ENCODE measurements around the gene NEFH.

The NEFH gene

DNA sequence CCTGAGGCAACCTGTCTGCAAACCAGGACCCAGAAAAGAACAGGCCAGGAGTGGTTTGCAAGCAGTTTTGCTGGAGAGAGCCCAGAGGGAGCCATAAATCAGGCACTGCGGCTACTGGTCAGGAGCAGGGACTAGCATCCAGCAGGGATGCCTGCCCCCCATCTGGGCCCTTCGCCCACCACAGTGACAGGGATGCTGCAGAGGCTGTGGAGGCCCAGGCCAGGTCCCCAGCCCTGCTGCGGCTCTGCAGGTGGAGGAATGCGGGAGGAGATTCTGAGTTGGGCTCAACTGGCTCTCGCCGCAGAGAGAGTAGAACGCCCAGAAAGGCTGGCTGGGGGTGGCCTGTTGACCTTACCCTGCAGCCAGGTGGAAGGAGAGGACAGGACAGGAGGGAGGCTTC, 16.4 kb upstream of the NEFH start:
- DNase-seq = no peak

DNA sequence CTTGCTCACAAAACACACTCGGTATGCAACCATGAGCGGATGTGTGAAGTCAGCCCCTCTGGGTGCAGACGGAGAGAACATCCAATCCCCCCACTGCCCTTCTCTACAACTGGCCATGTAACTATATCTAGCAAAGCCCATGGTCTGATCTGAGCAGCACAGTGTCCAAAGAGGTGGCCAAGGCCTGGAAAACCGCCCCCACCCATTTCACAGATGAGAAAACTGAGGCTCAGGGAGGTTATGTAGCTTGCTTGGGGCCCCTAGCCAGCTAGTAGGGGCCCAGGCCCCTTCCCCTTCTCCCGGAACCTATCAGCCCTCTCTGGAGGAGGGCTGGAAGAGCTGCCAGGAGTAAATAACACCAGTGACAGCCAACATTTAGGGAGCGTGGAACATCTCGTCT, 15.4 kb upstream of the NEFH start:
- DNase-seq = no peak

DNA sequence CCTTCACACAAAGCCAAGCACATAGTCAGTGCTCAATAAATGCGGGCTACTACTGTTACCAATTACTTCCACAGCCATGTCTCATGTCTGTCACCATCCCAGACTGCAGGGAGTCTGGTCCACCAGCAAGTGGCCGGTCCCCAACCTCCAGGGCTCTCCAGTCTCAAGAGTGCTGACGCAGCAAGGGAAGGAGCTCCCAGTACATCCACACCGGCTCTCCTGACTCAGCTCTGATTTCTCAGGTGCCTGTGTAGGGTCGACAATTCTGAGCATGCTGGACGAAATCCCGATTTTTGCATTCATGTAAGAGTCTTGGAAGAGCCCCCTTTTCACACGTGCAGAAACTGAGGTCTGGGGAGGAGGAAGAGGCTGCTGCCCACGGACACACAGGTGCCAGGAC, 10.3 kb upstream of the NEFH start:
- DNase-seq = no peak

DNA sequence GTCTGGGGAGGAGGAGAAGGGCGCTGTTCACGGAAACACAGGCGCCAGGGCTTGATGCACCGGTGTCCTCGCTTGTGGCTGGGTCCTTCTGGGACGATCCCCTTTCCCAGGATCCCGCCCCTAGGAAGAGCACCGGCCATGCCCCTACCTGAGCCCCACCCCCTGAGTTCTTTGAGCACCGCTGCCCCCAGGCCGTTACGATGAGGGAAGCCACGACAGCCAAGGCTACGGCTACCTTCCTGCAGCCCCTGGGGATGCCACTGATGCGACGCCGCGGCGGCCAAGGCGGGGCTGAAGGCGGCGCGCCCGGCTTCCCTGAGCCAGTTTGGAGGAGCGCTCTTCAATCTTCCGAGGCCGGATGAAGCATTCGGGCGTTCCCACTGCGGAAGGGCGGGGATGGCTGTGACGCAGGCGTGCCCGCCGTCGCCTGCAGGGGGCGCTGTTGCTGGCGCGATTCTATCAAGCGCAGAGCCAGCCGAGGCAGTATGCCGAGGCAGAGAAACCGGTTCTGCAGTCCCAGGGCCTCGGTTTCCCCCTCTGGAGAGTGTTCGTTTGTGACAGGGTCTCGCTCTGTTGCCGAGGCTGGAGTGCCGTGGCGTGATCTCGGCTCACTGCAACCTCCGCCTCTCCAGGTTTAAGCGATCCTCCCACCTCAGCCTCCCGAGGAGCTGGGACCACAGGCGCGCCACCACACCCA, 9.7 kb upstream of the NEFH start:
- no peak for DNase-seq

DNA sequence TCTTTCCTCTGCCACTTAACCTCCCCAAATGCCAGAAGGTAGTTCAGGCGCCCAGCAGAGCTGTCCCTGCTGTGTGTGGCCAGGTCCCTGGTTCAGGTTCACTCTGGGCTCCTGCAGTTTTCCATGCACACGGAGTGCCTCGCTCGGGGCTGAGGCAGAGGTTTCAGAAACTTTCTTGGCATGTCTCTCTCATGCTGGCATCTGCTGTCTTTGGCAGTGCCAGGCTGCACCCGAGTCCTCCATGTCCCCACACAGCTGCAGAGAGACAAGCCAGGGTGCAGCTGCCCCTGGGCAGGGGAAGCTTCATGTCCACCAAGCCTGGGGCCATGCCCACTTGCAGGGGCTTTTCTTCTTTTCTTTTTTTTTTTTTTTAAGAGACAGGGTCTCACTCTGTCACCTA, 7.0 kb upstream of the NEFH start:
- no peak for DNase-seq

DNA sequence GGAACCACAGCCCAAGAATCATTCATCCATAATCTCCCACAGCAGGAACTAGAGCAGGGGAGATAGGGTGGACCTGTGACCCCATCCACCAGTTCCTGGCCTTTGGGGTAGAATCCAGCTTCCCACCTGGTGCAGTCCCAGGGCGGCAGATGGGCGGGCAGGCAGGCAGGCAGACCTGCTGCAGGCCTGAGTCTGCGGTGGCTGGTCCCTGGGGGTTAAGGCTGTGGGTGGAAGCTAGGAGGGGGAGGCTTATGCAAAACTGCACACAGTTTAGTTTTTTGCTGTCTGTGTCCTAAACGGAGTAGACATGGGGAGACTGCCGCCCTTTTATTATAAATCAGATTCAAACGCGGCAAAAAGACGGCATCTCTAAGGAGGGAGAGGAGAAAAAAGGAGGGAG, 4.5 kb upstream of the NEFH start:
- no peak for DNase-seq

DNA sequence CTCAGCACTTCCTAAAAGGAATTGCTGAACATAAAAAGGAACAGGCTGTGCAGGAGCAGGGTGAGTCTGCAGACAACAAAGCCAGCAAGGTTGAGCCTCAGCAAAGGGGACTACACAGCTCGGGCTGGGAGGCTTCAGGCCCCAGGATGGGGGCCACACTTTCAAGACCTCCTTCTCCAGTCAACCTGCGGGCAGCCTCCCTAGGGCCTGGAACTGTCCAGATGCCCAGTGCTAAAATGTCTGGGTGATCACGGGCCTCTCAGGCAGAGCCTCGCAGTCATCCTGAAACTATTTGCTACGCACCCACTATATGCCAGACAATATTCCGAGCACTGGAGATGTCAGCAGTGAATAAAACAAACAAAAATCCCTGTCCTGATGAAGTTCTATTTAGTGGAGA, 3.9 kb upstream of the NEFH start:
- DNase-seq = no peak

DNA sequence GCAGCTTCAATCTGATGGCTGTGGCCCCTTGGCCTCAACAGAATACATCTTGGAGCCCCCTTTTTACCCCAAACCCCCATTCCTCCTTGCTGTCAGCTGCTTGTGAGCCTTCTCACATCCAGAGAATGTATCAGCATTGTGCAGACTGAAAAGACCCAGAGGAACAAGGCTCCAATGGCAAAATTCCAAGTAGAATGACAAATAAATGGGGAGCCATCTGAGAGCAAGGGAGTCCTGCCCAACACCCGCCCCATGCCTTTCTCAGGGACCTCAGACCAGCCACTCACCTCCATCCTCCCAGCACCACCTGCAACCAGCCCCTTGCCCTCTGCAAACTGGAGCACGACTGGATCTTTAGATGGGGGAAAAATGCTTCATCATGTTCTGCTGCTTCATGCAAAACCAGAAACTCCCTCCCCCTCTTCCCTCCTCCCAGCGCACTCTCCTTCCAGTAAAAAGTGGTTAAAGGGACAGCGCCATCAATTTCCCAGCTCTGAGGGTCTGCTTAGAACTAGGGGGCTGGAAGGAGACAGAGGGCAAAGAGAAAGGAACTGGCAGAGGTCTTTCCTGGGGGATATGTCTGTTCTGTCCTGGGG, 2.2 kb upstream of the NEFH start:
- no peak for DNase-seq

DNA sequence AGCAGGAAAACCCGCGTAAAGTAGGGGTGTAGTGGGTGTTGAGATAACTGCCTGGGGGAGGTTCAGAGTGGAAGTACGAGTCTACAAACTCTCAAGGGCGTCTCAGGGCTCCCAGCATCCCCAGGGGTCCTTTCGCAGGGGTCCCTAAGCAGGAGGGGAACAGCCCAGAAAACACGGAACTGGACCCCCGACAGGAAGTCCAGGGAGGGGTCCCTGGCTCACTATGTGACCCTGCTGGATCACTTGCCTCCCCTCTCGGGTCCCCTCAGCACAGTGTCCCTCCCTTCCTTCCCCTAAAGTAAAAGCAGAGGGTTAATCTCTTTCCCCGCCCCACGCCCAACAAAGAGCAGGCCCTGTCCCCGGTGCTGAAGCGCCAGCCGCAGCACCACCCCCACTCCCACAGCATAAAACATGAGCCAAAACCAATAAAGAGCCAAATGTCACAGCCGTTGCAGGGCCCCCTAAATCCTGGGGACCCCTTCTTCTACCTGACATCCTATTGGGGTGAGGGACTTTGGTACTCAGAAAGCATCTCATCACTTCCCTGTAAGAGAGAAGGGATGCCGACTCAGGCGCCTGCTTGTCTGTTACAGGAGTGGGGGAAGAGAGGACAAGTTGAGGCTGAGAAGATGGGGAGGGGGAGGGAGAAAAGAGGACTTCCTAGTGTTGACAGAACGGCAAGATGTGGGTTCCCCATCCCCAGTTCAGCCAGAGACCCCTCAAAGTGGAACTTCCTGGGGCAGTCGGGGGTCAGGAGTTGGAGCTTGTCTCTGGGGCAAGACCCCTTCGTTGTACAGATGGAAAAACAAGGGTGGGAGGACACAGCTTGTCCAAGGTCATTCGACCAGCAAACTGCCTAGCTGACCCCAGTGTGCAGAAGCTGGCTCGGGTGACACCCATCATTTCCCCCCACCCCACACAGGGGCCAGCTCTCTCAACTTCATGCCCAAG, 1.4 kb upstream of the NEFH start:
- DNase-seq = no peak

DNA sequence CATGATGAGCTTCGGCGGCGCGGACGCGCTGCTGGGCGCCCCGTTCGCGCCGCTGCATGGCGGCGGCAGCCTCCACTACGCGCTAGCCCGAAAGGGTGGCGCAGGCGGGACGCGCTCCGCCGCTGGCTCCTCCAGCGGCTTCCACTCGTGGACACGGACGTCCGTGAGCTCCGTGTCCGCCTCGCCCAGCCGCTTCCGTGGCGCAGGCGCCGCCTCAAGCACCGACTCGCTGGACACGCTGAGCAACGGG, 169 bp downstream of the NEFH start:
- no peak for DNase-seq

DNA sequence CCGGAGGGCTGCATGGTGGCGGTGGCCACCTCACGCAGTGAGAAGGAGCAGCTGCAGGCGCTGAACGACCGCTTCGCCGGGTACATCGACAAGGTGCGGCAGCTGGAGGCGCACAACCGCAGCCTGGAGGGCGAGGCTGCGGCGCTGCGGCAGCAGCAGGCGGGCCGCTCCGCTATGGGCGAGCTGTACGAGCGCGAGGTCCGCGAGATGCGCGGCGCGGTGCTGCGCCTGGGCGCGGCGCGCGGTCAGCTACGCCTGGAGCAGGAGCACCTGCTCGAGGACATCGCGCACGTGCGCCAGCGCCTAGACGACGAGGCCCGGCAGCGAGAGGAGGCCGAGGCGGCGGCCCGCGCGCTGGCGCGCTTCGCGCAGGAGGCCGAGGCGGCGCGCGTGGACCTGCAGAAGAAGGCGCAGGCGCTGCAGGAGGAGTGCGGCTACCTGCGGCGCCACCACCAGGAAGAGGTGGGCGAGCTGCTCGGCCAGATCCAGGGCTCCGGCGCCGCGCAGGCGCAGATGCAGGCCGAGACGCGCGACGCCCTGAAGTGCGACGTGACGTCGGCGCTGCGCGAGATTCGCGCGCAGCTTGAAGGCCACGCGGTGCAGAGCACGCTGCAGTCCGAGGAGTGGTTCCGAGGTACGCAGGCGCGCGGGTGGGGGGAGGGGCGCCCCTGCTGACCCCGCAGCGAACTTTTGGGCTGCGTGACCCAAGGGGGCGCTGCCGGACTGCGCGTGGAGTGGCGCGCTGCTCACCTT, 670 bp downstream of the NEFH start:
- no peak for DNase-seq

DNA sequence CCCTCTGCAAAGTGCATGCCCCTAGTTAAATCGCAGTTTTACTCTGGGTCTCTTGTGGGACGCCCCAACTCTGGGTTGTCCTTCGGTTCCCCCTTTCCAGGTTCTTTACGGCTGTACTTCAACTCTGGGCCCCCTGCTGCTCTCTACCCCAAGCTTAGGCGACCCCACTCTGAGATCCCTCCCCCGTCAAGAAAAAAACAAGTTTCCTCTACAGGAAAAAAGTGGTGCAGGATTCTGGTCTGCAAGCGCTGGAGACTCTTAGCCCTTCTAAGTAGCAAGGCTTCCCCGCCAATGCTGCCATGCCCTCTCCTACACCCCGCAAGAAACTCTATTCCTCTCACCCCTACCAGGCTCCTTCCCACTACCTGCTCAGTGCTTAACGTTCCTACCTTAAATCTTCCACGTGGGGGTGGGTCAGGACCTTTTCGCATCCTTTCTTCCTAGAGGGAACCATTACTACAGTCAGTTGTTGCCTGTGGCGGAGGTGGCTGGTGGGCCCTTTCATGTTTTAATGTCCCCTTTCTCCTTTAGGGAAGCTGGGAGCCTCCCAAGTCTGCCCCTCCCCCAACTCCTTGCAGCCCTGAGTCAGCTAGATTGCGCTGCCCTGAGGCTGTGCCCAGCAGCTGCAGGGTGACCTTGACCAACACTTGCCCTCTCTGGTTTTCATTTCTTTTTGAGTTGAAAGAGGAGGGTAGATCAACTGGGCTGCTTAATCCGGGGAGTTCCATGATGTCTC, 1.4 kb downstream of the NEFH start:
- DNase-seq = no peak

DNA sequence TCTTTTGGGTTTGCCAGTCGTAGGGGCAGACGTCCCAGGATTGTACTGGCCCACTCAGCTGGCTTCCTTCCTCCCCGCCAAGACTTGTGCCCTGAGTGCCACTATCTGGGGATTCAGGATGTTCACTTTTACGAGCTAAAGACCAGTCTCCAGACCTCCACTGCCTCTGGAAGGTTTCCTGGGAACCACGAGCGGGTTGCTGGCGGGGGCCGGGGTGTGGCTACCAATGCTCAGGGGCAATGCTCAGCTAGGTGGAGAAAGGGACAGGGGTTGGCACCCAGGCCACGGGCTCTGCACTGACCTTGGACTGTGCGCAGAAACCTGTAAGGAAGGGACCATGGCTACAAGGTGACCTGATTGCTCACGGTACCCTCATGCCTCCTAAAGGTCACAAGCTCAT, 2.2 kb downstream of the NEFH start:
- DNase-seq = no peak

DNA sequence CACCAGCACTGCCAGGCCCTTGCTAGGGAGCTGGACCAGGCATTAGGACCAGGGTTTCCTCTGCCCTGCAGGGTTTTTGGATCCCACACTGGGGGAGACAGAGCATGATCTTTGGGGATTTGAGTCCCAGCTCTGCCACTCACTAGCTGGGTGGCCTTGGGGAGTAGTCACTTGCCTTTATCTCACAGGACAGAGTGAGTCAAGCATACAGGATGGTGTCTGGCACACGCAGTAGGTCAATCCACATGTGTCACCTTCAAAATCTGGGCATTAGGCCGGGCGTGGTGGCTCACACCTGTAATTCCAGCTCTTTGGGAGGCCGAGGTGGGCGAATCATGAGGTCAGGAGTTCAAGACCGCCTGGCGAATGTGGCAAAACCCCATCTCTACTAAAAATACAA, 2.7 kb downstream of the NEFH start:
- no peak for DNase-seq

DNA sequence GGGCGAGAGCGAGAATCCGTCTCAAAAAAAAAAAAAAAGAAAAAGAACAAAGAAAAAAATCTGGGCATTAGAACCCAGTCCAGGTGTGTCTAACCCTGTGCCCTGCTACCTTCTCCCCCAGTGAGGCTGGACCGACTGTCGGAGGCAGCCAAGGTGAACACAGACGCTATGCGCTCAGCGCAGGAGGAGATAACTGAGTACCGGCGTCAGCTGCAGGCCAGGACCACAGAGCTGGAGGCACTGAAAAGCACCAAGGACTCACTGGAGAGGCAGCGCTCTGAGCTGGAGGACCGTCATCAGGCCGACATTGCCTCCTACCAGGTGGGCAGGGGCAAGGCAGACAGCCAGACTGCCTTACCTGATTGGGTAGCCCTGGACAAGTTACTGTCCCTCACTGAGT, 3.2 kb downstream of the NEFH start:
- no peak for DNase-seq

DNA sequence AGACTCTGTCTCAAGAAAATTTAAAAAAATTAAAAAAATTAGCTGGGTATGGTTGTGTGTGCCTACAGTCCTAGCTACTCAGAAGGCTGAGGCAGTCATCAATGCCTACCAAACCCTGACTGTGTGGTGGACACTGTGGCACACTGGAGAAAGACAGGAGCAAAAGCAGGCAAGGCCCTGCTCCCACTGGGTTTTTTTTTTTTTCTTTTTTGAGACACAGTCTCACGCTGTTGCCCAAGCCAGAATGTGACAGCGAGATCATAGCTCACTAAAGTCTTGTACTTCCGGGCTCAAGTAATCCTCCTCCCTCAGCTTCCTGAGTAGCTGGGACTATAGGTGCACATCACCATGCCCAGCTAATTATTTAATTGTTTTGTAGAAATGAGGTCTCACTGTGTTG, 4.6 kb downstream of the NEFH start:
- no peak for DNase-seq

DNA sequence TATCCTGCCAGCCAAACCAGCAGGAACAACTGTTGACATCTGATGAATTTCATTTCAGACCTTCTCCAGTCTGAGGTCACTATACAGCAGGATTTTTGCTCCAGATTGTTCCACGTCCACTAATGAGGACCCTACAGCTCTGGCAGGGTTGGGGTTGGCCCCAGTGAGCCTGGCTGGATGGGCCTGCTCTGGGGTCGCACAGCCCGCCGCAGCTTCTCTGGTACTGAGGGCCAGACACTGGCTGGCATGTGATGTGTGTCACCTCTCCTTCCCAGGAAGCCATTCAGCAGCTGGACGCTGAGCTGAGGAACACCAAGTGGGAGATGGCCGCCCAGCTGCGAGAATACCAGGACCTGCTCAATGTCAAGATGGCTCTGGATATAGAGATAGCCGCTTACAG, 5.4 kb downstream of the NEFH start:
- DNase-seq = no peak

DNA sequence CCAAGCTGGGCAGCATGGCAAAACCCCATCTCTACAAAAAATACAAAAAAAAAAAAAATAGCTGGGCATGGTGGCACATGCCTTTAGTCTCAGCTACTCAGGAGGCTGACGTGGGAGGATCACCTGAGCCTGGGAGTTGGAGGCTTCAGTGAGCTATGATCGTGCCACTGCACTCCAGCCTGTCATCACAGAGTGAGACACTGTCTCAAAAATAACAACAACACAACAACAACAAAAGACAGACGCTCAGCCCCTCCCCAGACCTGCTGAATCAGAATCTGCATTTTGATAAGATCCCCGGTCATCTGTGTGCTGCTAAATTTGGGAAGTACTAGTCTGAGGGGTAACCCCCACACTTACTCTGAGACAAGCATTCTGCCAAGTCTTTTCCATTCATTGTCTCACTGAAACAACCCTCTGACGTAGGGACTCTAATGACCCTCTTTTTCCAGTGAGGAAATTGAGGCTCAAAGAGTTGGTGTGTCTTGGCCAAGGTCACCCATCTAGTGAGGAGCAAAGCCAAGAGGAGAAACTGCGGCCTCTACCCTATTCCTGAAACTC, 7.5 kb downstream of the NEFH start:
- no peak for DNase-seq

DNA sequence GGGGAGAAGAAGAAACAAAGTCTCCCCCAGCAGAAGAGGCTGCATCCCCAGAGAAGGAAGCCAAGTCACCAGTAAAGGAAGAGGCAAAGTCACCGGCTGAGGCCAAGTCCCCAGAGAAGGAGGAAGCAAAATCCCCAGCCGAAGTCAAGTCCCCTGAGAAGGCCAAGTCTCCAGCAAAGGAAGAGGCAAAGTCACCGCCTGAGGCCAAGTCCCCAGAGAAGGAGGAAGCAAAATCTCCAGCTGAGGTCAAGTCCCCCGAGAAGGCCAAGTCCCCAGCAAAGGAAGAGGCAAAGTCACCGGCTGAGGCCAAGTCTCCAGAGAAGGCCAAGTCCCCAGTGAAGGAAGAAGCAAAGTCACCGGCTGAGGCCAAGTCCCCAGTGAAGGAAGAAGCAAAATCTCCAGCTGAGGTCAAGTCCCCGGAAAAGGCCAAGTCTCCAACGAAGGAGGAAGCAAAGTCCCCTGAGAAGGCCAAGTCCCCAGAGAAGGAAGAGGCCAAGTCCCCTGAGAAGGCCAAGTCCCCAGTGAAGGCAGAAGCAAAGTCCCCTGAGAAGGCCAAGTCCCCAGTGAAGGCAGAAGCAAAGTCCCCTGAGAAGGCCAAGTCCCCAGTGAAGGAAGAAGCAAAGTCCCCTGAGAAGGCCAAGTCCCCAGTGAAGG, 9.2 kb downstream of the NEFH start:
- DNase-seq = peak; percentile 50

DNA sequence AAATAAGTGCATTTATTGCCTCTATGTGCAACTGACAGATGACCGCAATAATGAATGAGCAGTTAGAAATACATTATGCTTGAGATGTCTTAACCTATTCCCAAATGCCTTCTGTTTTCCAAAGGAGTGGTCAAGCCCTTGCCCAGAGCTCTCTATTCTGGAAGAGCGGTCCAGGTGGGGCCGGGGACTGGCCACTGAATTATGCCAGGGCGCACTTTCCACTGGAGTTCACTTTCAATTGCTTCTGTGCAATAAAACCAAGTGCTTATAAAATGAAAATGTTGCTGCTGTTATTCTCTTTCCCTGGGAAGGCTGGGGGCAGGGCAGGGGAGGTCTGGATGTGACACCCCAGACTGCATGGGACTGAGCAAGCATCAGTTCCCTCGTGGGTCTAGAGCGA, 11.0 kb downstream of the NEFH start:
- no peak for DNase-seq

DNA sequence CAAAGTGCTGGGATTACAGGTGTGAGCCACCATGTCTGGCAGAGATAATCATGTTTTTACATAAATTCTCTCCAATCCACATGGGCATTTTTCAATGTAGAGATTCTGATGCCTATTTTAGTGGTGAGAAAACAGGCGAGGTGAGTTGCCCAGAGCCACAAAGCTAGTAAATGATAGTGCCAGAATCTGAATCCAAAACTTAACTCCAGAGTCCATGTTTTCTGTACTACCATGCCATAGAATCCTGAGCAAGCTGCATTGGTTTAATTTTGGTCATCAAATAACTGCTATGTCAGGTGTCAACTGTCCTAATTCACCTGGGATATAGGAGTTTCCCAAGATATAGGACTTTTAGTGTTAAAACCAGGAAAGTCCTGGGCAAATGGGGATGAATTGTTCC, 13.6 kb downstream of the NEFH start:
- DNase-seq = no peak

DNA sequence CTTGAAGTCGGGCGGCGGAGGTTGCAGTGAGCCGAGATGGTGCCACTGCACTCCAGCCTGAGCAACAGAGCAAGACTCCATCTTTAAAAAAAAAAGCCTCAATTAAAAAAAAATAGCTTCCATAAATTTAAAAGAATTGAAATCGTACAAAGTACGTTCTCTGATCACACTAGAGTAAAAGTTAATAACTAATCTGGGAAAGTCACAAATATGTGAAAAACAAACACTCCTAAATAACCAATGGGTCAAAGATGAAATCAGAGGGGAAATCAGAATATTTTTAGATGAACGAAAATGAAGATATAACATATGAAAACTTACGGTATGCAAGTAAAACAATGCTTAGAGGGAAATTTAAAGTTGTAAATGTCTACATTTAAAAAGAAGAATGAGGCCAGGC, 19.8 kb downstream of the NEFH start:
- DNase-seq = no peak
